Calu3 (cell line): Measurements from ENCODE around the gene UNC119B. TPM values are rescaled to one million over a fixed set of nuclear protein-coding genes. Genes with fewer than 3 reads are reported as not detected.

Experiments
- BruUV-seq: library from RNA; stranded (reverse); fragments of 400-500 nt; replicated peaks from 2 replicates; lab custom pipeline; 2021; lab: Mats Ljungman, UMichigan
- CTCF ChIA-PET: fragments of 300-600 bp; sonication (Branson Sonifier 250); formaldehyde crosslinking; loops from one replicate; lab custom pipeline; 2022; ENCODE audit warnings: antibody characterized with exemption; lab: Charles Lee
- DNase-seq: peaks from one replicate; pipeline ENCODE4 v3.0.0; 2022
- H3K27ac Mint-ChIP-seq: one replicate; pipeline ENCODE4 v1.8.0; 2022; ENCODE audit warnings: mixed read lengths; ENCODE audit not compliant: unreplicated experiment
- H3K27me3 Mint-ChIP-seq: one replicate; pipeline ENCODE4 v1.8.0; 2022; ENCODE audit warnings: mixed read lengths; ENCODE audit not compliant: unreplicated experiment
- H3K36me3 Mint-ChIP-seq: one replicate; pipeline ENCODE4 v1.8.0; 2022; ENCODE audit warnings: mild to moderate bottlenecking, moderate library complexity, mixed read lengths; ENCODE audit not compliant: insufficient read depth, unreplicated experiment
- H3K4me1 Mint-ChIP-seq: one replicate; pipeline ENCODE4 v1.8.0; 2022; ENCODE audit warnings: mild to moderate bottlenecking, low read depth, mixed read lengths; ENCODE audit not compliant: unreplicated experiment
- H3K4me3 Mint-ChIP-seq: one replicate; pipeline ENCODE4 v1.8.0; 2022; ENCODE audit warnings: mild to moderate bottlenecking, low read depth, moderate library complexity, mixed read lengths; ENCODE audit not compliant: unreplicated experiment
- H3K9me3 Mint-ChIP-seq: one replicate; pipeline ENCODE4 v1.8.0; 2022; ENCODE audit warnings: low read depth, mixed read lengths; ENCODE audit not compliant: unreplicated experiment
- CTCF ChIP-seq: fragments of 200-600 bp; IDR thresholded peaks from one replicate; pipeline ENCODE4 v1.8.0; 2022; ENCODE audit warnings: antibody characterized with exemption; ENCODE audit not compliant: unreplicated experiment
- intact Hi-C: fragments of 100-400 bp; cut with micrococcal nuclease; formaldehyde crosslinking; loops from one replicate; pipeline ENCODE4 v1.10.0; 2022; ENCODE audit not compliant: unreplicated experiment
- total RNA-seq: library from RNA; stranded (reverse); gene quantifications from 2 replicates; pipeline ENCODE4 v1.2.3, GENCODE V29; 2022

The UNC119B gene
- total RNA-seq, 1 experiment from 2014 or later = 33.5 TPM

DNA sequence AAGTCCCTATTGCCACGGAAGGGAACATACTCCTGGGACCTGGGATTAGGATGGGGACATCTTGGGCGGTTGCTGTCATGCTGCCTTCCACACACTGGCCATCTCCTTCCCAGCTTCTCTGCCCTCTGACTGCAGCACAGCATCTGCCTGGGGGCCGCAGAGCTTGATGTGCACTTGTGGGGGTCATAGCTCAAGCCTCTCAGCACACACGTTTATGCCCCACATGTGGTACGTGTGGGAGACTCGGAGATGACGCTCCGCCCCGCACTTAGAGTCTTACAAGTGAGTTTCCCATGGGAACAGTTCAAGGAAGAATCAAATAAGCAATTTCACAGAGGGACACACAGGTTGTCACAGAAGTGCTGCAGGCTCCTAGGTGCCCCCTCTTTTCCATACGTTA is 24.0 kb downstream of the UNC119B start:
- intact Hi-C loops = no loop called here
- Mint-ChIP-seq H3K27me3 (no peaks in the 10 kb centered on the region), H3K4me3 (no peak overlapping the region), H3K9me3 (no peaks in the 10 kb centered on the region), H3K4me1 (no peaks in the 10 kb centered on the region), H3K27ac (no peak overlapping the region), H3K36me3 (peaks cover 9% of the 10 kb centered on the region)
- no peak for TF ChIP-seq CTCF
- no peak for DNase-seq
- CTCF ChIA-PET = interaction anchor here (0.9 kb wide), 1 partner anchor 246 kb away, joined by 4 read pairs; no protein-coding TSS in a partner anchor
- no TSS peak for BruUV-seq

GRCh38 chr12:120735181-120735580 is 24.9 kb downstream of the UNC119B start:
- Mint-ChIP-seq H3K27ac (no peak overlapping the region), H3K4me1 (no peaks in the 10 kb centered on the region), H3K4me3 (no peak overlapping the region), H3K36me3 (peaks cover 9% of the 10 kb centered on the region), H3K27me3 (no peaks in the 10 kb centered on the region), H3K9me3 (no peaks in the 10 kb centered on the region)
- no peak for TF ChIP-seq CTCF
- no TSS peak for BruUV-seq
- CTCF ChIA-PET = no interaction called here
- DNase-seq = no peak
- intact Hi-C loops = no loop called here

DNA sequence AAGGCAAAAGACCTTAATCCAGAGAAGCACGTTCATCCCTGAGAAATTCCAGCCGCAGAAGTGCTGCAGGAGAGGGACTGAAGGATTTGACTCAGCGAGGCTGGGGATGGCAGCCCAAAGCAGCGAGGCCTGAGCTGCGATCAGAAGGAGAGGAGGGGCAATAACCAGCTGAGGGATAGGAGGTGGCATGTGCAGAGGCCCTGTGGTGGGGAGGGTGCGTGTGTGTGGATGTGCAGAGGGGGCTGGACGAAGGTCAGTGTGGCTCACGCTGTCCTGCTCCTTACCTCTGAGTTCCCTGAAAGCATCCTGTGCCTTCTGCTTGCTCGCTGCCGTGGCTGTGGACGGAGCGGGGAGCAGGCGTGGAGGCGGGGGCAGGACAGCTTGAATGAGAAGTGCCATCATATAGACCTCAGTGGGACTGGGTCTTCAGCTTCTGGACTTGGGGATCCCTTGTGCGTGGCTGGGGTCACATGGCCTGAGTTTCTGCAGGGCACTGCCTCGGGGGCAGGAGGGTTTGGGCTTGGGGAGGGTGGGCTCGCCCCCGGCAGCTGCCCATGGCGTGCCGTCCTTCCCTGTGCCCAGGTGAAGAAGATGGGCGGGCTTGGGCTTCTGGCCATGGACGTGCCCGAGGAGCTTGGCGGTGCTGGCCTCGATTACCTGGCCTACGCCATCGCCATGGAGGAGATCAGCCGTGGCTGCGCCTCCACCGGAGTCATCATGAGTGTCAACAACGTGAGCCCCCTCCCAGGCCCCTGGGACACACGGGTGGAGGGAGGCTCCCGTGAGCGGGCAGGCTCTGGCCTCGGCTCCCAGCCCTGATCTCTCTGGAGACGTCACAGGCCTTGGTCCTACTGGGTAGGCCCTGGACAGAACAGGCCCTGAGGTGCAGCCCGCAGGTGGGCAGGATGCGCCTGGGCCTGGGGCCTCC is 26.4 kb downstream of the UNC119B start:
- BruUV-seq = no TSS peak
- no peak for DNase-seq
- CTCF ChIA-PET = interaction anchor here (0.6 kb wide), 1 partner anchor 1957 kb away, joined by 3 read pairs; no protein-coding TSS in a partner anchor
- TF ChIP-seq CTCF = no peak
- intact Hi-C loops = no loop called here
- H3K9me3 Mint-ChIP-seq = no peaks in the 10 kb centered on the region
- H3K27me3 Mint-ChIP-seq = no peaks in the 10 kb centered on the region
- no peaks in the 10 kb centered on the region for H3K4me1 Mint-ChIP-seq
- H3K36me3 Mint-ChIP-seq = peaks cover 9% of the 10 kb centered on the region
- no peak overlapping the region for H3K27ac Mint-ChIP-seq
- H3K4me3 Mint-ChIP-seq = no peak overlapping the region

- no peaks in the 10 kb centered on the region for H3K9me3 Mint-ChIP-seq
- no peaks in the 10 kb centered on the region for H3K27me3 Mint-ChIP-seq
- TF ChIP-seq CTCF = no peak
- H3K4me3 Mint-ChIP-seq = no peak overlapping the region
- intact Hi-C loops = no loop called here
- no peak overlapping the region for H3K27ac Mint-ChIP-seq
- peaks cover 5% of the 10 kb centered on the region for H3K36me3 Mint-ChIP-seq
- DNase-seq = no peak
- H3K4me1 Mint-ChIP-seq = no peaks in the 10 kb centered on the region
- CTCF ChIA-PET = no interaction called here
- BruUV-seq = no TSS peak
These were observed 27.4 kb downstream of the UNC119B start for GRCh38 chr12:120737557-120738251.
